ENCODE measurements around the gene SUV39H2. TPM values are rescaled to one million over a fixed set of nuclear protein-coding genes. Genes with fewer than 3 reads are reported as not detected.

Gene SUV39H2
- polyA plus RNA-seq, 2 donors = 1.8 to 4.5 TPM

DNA sequence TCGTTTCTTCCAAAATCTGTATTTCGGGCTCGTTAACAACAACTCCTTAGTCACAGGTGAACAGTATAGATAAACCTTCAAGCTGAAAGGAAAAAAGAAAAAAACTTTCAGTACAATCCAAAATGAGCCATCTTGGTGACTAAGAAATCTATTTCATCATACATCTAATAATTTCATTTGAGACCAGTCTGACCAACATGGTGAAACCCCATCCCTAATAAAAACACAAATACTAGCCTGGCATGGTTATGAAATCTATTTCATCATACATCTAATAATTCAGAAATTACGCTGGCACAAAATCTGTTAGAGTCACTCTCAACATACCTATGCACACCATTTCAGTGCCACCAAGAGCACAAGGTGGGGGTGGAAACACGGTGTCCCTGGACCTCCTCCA is 66.4 kb downstream of the SUV39H2 start:
- Histone ChIP-seq H3K36me3 (ENCODE audit: control insufficient read depth in 2 of 2, insufficient read depth in 2 of 2, low read length in 1 of 2) (peaks cover 0 to 14% of the 10 kb centered on the region in 2 donors), H3K4me1 (ENCODE audit: control insufficient read depth in 2 of 2, insufficient read depth in 2 of 2, low read length in 1 of 2) (peaks cover 0 to 7% of the 10 kb centered on the region in 2 donors), H3K27ac (ENCODE audit: low read depth in 2 of 2, low read length in 1 of 2) (peak overlapping the region in 1 of 2 donors; percentile 50), H3K9me3 (ENCODE audit: control insufficient read depth in 2 of 2, insufficient read depth in 1 of 2, low read depth in 1 of 2, low read length in 1 of 2) (no peaks in the 10 kb centered on the region), H3K4me3 (ENCODE audit: low read depth in 1 of 2, low read length in 2 of 2) (no peak overlapping the region), H3K27me3 (ENCODE audit: control insufficient read depth in 1 of 2, insufficient read depth in 2 of 2, low read length in 2 of 2) (no peaks in the 10 kb centered on the region)
- 86 to 88% methylated on average over 5 of the region's 5 CpGs for WGBS, 2 donors

DNA sequence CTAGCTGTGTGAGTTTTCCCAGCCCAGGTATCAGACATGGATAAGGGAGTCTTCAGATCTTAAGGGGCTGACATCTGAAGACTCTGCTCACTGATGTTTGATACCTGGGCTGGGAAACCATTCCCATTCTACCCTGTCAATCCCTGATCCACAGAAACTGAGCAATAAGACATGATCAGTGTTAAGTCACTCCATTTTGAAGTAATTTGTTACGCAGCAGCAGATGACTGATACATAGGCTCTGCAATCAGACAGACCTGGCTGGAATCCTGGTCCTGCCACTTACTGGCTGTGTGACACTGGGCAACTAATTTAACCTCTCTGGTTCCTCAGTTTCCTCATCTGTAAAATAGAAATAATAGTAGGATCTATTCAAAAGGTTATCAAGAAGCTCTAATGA is 68.6 kb downstream of the SUV39H2 start:
- Histone ChIP-seq H3K4me1 (ENCODE audit: control insufficient read depth in 2 of 2, insufficient read depth in 2 of 2, low read length in 1 of 2) (peaks cover 2 to 6% of the 10 kb centered on the region in 2 donors), H3K27ac (ENCODE audit: low read depth in 2 of 2, low read length in 1 of 2) (no peak overlapping the region), H3K27me3 (ENCODE audit: control insufficient read depth in 1 of 2, insufficient read depth in 2 of 2, low read length in 2 of 2) (no peaks in the 10 kb centered on the region), H3K9me3 (ENCODE audit: control insufficient read depth in 2 of 2, insufficient read depth in 1 of 2, low read depth in 1 of 2, low read length in 1 of 2) (no peaks in the 10 kb centered on the region), H3K4me3 (ENCODE audit: low read depth in 1 of 2, low read length in 2 of 2) (no peak overlapping the region), H3K36me3 (ENCODE audit: control insufficient read depth in 2 of 2, insufficient read depth in 2 of 2, low read length in 1 of 2) (peaks cover 0 to 10% of the 10 kb centered on the region in 2 donors)
- 97% methylated on average over 1 of the region's 1 CpG for WGBS, 2 donors

GRCh38 chr10:14949291-14949690 is 70.6 kb downstream of the SUV39H2 start:
- WGBS, 2 donors = 81 to 85% methylated on average over 5 of the region's 5 CpGs
- Histone ChIP-seq H3K27me3 (ENCODE audit: control insufficient read depth in 1 of 2, insufficient read depth in 2 of 2, low read length in 2 of 2) (no peaks in the 10 kb centered on the region), H3K27ac (ENCODE audit: low read depth in 2 of 2, low read length in 1 of 2) (peak overlapping the region in 1 of 2 donors; percentile 24), H3K9me3 (ENCODE audit: control insufficient read depth in 2 of 2, insufficient read depth in 1 of 2, low read depth in 1 of 2, low read length in 1 of 2) (no peaks in the 10 kb centered on the region), H3K36me3 (ENCODE audit: control insufficient read depth in 2 of 2, insufficient read depth in 2 of 2, low read length in 1 of 2) (peaks cover 0 to 7% of the 10 kb centered on the region in 2 donors), H3K4me1 (ENCODE audit: control insufficient read depth in 2 of 2, insufficient read depth in 2 of 2, low read length in 1 of 2) (peaks cover 0 to 2% of the 10 kb centered on the region in 2 donors), H3K4me3 (ENCODE audit: low read depth in 1 of 2, low read length in 2 of 2) (no peak overlapping the region)

DNA sequence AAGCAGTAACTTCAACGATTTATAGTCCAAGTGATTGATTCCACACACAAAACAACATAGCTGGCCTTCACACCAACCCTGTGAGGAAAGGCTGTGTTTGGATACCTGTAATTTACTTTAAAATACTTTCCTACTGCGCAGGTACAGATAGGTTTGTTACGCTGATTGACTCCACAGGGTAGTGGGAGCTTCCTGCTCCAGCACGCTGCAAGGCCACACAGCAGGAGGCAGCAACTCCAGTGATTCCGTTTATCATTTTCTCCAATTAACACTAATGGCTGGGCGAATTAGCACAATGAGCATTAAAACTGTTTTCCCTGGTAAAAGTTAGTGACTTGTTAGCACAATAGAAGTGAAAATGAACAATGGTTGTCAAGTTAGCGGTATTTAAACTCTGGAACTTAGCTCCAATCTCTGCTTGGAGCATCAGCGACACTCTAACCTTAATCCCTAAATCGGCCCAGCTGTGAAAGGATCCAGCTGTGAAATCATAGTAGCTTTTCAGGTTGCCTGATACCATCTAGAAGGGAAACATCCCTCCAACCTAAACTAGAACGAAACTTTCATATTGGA is 74.3 kb downstream of the SUV39H2 start:
- peaks cover 0 to 2% of the 10 kb centered on the region in 2 donors for H3K4me1 ChIP-seq (ENCODE audit: control insufficient read depth in 2 of 2, insufficient read depth in 2 of 2, low read length in 1 of 2)
- WGBS, 2 donors = 28 to 36% methylated on average over 10 of the region's 10 CpGs

GRCh38 chr10:14953424-14954000 is 74.8 kb downstream of the SUV39H2 start:
- no peaks in the 10 kb centered on the region for H3K9me3 ChIP-seq (ENCODE audit: control insufficient read depth in 2 of 2, insufficient read depth in 1 of 2, low read depth in 1 of 2, low read length in 1 of 2)
- 0 to 1% methylated on average over 32 of the region's 32 CpGs for WGBS, 2 donors
- H3K27ac ChIP-seq (ENCODE audit: low read depth in 2 of 2, low read length in 1 of 2) = peak overlapping the region; percentile 88 to 96
- H3K4me1 ChIP-seq (ENCODE audit: control insufficient read depth in 2 of 2, insufficient read depth in 2 of 2, low read length in 1 of 2) = peaks cover 0 to 2% of the 10 kb centered on the region in 2 donors
- H3K4me3 ChIP-seq (ENCODE audit: low read depth in 1 of 2, low read length in 2 of 2) = peak overlapping the region; percentile 72 to 76
- no peaks in the 10 kb centered on the region for H3K27me3 ChIP-seq (ENCODE audit: control insufficient read depth in 1 of 2, insufficient read depth in 2 of 2, low read length in 2 of 2)
- no peaks in the 10 kb centered on the region for H3K36me3 ChIP-seq (ENCODE audit: control insufficient read depth in 2 of 2, insufficient read depth in 2 of 2, low read length in 1 of 2)

More for the DNA sequence above, 74.3 kb downstream of the SUV39H2 start:
- Histone ChIP-seq H3K9me3 (ENCODE audit: control insufficient read depth in 2 of 2, insufficient read depth in 1 of 2, low read depth in 1 of 2, low read length in 1 of 2) (no peaks in the 10 kb centered on the region), H3K36me3 (ENCODE audit: control insufficient read depth in 2 of 2, insufficient read depth in 2 of 2, low read length in 1 of 2) (no peaks in the 10 kb centered on the region), H3K27ac (ENCODE audit: low read depth in 2 of 2, low read length in 1 of 2) (peak overlapping the region; percentile 88 to 96), H3K27me3 (ENCODE audit: control insufficient read depth in 1 of 2, insufficient read depth in 2 of 2, low read length in 2 of 2) (no peaks in the 10 kb centered on the region), H3K4me3 (ENCODE audit: low read depth in 1 of 2, low read length in 2 of 2) (peak overlapping the region; percentile 72 to 76)

Other genes with a start within 250 kb of the SUV39H2 start
- 10 to 100 TPM in 1 of 2 donors, 1 to 10 TPM in 1; 9.0 to 24.2 TPM for gene FAM107B, start 104.0 kb upstream of the SUV39H2 start, polyA plus RNA-seq
- under 1 TPM; 0.64 to 0.81 TPM for gene CDNF, start 40.8 kb upstream of the SUV39H2 start, polyA plus RNA-seq
- gene HSPA14, start 40.6 kb upstream of the SUV39H2 start, polyA plus RNA-seq = 10 to 100 TPM in 1 of 2 donors, 1 to 10 TPM in 1; 8.8 to 13.4 TPM
- gene MSANTD7, start 40.6 kb upstream of the SUV39H2 start, polyA plus RNA-seq = 1 to 10 TPM; 2.9 to 3.6 TPM
- 1 to 10 TPM; 5.7 to 6.5 TPM for gene DCLRE1C, start 75.2 kb downstream of the SUV39H2 start, polyA plus RNA-seq
- under 1 TPM in 1 of 2 donors, not detected in 1; 0.16 TPM for gene MEIG1, start 80.5 kb downstream of the SUV39H2 start, polyA plus RNA-seq
- 1 to 10 TPM in 1 of 2 donors, under 1 TPM in 1; 0.31 to 6.9 TPM for gene OLAH, start 165.1 kb downstream of the SUV39H2 start, polyA plus RNA-seq
- under 1 TPM; 0.09 to 0.10 TPM for gene ACBD7, start 209.9 kb downstream of the SUV39H2 start, polyA plus RNA-seq
- 10 to 100 TPM; 17.2 to 18.7 TPM for gene RPP38, start 218.5 kb downstream of the SUV39H2 start, polyA plus RNA-seq